NOMO-1 (cell line): ENCODE data around the gene AHCYL2.
"Not testable (repeated sequence)": the region's sequence is repeated elsewhere in the genome, so short reads cannot be mapped to it uniquely, and the experiment has no call there.

ENCODE experiments used
- DNase-seq, 2 experiments: peaks; one replicate each; lab custom pipeline; 2025; ENCODE audit not compliant: unreplicated experiment in 2 of 2; lab: John Stamatoyannopoulos, UW

AHCYL2 gene

DNA sequence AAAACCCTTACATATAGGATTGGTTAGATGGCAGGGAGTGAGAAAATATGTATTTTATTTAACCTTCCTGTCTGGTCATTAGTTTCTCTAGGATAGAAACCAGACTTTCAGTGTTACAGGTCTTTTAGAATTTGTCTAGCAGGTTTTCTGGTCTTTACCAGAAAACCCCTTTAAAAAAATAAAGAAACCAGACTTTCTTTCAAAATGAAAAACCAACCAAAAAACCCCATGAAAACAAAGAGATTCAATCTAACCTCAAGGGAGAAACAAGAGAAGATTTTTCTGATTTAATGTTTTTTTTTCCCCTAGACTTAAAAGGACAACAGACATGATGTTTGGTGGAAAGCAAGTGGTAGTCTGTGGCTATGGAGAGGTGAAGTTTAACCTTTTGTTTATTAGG is 180.7 kb downstream of the AHCYL2 start:
- DNase-seq = no peak

DNA sequence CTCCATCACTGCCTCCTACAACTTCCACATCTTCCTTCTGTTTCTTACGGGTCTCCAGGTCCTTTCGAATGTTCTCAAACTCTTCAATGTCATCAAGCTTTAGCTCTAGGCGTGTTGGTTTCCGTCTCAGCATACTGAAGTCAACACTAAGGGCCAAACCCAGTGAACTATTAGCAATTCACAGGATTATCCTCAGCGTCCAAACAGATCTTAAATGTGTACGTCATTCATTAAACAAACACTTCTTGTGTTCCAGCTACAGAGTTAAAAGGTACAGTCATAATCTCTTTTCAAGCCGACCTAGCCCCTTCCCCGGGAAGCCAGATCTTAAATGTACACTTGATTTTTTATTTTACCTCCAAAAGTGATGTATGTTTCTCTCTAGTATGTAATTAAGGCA is 185.4 kb downstream of the AHCYL2 start:
- not testable (repeated sequence) for DNase-seq

DNA sequence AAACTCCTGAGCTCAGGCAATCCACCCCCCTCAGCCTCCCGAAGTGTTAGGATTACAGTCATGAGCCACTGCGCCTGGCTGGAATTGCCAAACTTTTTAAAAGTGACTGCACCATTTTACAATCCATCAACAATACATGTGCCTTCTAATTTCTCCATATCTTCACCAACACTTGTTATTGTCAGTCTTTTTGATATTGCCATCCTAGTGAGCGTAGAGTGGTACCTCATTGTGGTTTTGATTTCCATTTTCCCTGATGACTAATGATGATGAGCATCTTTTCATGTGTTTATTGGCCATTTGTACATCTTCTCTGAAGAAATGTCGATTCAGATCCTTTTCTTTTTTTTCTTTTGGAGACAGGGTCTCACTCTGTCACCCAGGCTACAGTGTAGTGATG is 187.7 kb downstream of the AHCYL2 start:
- no peak for DNase-seq

DNA sequence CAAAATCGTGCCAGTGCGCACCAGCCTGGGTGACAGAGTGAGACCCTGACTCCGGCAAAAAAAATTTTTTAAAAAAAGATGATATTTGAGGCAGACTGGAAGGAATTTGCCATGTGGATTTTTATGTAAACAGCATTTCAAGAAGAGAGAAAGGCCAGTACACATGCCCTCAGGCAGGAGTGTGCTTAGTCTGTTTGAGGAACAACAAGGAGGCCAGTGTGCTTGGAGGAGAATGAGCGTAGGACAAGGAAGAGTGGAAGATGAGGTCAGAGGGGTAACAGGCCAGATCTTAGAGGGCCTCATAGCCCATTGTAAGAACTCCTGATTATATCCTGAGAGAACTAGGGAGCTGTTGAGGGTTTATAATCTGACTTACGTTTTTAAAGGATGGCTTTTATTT is 192.2 kb downstream of the AHCYL2 start:
- no peak for DNase-seq

DNA sequence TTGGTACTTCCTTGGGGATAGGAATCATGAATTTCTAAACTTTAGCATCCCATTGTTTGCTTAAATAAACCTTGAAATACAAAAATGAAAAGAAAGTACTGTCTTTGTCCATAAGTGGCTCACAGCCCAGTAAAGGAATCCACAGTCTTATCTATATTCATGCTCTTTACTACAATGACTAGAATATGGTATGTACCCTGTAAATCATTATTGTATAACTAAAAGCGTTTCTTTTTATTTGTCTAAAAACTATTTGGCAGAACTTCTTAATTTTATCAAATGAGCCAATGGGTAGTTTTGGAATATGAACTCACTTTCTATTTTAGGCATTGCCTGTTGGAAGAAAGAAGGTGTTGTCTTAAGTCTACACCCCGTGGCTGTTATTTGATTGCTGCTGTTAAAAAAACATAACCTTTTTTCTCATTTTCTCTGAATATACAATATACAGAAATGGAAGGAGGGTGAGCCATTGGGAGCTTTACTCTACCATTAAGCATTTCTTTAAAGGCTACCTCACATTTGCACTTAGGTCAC is 197.0 kb downstream of the AHCYL2 start:
- no peak for DNase-seq

DNA sequence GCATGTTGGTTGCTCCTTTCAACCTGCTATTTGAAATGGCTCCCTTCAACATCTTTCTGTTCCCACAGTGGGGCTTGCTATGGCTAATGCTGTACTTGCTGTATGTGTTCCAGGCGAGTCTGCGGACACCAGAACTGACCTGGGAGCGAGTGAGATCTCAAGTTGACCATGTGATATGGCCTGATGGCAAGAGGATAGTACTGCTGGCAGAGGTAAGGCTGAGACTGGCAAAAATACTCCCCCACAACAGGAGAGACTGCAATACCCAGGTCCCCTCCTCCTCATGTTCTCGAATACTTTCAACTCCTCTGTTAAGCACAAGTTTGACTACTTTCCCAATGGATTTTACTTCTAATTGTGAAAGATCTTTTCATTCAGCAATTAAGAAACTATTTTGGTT is 197.9 kb downstream of the AHCYL2 start:
- no peak for DNase-seq

DNA sequence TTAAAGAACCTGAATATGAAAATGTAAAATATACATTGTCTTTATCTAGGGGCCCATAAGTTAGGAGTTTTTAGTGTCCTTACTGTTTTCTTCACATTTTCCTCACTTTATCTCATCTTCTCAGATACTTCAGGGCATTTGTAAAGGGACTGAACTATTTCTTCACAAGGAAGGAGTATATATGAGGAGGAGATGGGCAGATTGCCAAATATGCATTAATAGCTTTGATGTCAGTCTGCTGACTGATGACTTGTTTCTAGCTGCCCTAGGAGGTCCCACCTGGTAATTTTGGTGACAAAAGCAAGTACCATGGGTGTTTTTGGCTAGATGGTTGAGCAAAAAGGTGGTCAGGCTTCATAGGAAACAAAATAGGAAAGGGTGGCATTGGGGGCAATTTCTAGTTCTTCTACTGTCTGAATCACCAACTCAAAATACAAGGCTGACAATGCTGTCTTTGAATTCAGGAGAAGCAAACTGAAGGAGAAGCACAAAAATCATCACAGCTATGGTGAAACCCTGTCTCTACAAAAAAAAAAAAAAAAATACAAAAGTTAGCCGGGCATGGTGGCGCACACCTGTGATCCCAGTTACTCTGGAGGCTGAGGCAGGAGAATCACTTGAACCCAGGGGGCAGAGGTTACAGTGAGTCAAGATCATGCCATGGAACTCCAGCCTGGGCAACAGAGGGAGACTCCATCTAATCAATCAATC is 199.0 kb downstream of the AHCYL2 start:
- DNase-seq = no peak

DNA sequence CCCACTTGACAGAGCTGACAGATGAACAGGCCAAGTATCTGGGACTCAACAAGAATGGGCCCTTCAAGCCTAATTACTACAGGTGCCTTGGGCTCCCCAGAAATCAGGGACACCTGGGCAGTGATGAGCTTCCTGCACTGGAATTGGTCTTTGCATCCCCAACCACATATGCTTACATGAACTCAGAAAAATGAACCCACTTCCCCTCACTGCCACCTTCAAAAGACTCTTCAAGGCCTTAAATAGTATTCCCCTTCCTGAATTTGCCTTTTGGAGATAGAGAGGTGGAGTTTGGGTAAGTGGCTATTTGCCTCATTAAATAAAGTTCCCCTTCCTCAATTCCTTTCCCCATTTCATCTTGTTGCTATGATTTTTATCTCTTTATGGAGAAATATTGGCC is 201.7 kb downstream of the AHCYL2 start:
- DNase-seq = no peak

DNA sequence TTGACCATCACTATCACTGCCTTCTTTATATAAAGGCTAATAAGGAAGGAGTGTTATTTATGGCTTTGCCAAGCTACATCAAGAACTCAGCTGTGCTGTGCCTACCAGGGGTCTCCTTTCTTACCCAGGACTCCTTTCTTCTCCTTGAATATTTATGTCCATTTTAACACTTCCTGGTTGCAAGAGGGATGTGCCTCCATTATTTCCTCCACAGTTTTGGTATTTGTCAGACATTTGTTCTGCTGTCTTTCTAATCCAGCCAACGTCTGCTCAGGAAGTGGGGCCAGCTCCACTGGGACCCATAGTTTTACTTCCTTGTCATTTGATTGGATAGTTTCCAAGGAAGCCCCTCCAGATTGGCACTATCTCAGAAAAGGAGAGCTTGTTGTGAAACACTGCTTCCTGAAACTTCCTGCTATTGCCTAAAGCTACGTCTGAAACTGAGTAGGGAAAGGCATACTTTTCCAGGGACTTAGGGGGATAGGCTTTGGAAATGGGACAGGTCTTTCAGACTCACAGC is 202.8 kb downstream of the AHCYL2 start:
- no peak for DNase-seq

DNA sequence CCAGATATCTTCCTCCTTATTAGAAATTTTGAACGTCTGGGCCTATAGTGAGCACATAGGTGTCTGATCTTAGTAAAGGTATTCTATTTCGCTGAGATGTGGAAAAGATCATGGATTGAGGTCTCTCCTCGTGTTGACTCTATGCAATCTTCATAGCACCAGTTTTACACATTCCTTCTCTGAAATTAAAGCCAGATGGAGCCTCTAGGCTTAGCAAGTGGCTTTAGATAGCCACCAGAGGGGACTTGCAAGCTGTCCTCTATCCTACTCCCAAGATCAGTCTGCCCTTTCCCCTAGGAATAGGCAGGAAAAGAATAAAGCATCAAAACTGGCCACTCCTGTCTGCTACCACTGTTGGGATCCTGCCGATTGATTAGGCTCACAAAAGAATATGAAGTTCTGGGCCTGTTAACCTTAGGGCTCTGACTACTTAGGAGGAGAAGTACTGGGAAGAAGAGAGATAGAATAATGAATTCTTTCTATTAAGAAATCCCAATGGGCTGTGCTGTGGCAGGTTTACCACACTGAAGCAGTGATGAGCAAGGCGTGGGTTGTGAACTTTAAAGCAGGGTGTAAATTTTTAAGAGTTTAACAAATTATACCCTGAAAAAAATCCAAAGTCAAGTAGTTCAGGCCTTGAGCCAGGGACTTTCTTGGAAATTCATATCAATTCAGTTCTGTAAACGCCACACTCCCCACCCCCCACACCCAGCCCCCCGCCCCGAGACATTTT is 207.2 kb downstream of the AHCYL2 start:
- DNase-seq = no peak

DNA sequence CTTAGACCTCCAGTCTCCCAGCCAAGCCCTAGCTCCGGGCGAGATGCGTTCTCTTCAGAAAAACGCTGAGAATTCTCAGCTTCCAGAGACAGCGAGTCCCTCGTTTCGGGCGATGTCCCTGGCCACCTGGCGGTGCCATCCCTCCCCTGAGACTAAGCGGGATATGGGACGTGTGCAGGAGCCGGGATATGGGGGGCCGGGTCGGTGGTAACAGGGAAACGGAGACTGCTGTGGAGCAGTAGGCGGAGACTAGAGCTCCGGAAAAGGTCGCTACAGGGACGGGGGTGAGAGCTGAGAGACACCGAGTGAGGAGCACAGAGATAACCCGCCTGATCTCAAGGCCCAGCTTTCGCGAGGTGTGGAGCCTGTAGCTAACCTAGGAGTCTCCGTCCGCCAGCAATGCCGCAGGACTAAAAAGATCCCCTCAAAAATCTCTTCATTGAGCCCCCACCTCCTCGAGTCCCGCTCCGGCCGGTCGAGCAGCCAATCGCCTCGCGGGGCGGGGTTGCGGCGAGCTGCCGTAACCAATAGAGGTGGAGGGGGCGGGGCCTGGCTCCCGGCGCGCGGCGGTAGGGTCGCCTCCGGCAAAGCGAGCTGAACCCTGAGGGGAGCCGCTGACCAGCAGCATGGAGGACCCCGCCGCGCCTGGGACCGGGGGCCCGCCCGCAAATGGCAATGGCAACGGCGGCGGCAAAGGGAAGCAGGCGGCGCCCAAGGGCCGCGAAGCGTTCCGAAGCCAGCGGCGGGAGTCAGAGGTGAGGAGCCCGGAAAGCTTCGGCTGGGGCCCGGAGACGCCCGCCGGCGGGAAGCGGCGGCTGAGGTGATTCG is 209.2 kb downstream of the AHCYL2 start, which contains the start of gene STRIP2:
STRIP2 (plus strand) TSS at position 586 of the 828 bp plus-strand sequence; CDS start at position 627, 41 bp downstream.
- peak; percentile 56 to 65 for DNase-seq

DNA sequence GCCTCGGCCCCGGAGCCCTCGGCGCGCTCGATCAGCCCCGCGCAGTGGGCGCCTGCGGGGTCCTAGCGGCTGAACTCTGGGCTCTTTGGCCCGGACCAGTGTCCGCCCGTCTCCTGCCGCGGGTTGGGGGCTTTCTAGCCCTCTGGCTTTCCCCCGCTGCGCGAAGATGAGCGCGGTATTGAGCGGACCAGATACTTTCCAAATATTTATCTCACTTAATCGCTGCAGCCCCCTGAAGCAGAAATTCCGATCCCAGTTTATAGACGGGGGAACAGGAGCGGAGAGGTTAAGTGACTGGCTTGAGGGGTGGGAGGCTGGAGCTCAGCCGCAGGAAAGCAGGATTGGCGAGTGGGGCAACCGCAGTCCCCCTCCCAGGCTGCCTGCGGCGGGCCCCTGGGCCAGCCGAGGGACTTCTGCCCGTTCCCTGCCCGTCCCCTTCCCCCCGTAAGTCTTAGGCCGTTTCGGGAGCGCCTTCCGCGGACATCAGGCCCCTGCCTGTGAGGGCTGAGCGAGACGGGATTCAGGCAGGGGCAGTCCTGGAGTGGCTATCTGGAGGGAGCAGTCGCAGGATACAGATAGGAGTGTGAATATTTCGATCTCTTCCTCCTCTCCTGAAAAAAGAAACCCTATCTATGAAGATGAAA is 210.0 kb downstream of the AHCYL2 start:
- DNase-seq = no peak

DNA sequence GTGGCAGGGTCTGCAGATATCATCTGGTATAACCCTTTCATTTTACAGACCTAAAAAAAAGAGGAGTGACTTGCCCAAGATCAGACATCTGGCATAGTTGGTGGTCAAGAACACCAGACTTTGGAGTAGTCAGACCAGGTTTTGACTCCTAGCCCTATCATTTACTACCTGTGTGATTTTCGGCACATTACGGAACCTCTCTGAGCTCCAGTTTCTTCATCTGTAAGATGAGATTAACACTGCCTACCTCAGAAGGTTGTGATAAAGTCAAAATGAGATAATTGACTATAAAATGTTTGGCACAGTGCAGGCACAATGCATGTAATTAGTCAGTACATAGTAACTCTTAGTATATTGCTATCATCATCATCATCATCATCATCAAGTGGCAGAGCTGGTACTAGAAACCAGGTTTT is 210.6 kb downstream of the AHCYL2 start:
- no peak for DNase-seq

DNA sequence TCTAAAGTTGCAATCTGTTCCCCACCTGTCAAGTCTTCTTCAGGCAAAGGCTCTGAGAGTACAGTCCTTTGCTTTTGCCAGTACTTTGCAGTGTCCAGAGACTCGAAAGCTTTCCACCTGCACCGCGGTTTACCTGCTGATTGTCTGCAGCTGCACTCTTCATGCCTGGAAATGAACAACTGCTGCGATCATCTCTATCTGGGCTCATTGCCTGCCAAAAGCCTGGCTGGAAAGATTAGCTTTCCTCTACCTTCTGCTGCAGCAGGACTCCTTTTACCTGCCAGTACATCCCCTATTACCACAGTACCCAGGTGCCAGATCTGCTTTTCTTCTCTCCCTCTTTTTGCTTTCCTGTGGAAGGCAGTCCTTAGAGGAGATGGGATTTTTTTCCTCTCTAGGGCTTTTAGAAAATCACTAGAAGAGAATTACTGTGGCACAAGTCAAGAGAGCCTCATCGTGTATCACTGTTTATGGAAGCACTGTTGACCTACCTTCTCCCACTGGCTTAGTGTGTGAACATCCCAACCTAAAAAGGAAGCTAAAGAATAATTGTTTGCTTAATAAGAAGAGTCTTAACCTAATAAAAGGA is 211.6 kb downstream of the AHCYL2 start:
- no peak for DNase-seq

DNA sequence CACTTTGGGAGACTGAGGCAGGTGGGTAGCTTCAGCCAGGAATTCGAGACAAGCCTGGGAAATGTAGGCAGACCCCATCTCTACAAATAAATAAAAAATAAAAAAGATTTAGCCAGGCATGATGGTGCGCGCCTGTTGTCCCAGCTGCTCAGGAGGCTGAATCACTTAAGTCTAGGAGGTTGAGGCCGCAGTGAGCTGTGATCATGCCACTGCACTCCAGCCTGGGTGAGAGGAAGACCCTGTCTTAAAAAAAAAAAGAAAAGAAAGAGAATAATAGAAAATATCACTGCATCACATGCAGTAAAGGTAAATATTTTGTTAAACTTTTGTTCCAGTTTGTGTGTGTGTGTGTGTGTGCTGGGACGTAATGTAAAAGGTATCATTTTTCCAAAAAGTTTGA is 212.4 kb downstream of the AHCYL2 start:
- DNase-seq = no peak

DNA sequence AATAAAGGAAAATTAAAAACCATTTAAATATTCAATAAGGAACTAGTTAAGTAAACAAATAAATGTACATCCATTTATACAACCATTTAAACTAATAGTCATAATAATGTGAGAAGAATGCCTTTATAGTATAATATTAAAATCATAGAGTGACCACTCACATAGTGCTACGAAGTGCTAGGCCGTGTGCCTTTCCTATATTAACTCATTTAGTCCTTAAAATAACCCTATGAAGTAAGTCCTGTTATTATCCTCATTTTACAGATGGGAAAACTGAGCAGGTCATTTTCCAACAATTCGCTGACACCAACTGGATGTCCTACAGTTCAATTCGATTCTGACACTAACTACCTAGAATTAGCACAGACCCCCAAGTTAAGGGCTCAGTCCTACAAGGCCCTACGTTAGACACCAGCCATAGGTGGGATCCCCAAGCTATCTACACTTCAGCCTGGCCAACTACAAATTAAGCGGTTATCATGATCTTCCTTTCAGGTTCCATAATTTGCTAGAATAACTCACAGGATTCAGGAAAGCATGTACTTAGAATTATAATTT is 213.5 kb downstream of the AHCYL2 start:
- no peak for DNase-seq

DNA sequence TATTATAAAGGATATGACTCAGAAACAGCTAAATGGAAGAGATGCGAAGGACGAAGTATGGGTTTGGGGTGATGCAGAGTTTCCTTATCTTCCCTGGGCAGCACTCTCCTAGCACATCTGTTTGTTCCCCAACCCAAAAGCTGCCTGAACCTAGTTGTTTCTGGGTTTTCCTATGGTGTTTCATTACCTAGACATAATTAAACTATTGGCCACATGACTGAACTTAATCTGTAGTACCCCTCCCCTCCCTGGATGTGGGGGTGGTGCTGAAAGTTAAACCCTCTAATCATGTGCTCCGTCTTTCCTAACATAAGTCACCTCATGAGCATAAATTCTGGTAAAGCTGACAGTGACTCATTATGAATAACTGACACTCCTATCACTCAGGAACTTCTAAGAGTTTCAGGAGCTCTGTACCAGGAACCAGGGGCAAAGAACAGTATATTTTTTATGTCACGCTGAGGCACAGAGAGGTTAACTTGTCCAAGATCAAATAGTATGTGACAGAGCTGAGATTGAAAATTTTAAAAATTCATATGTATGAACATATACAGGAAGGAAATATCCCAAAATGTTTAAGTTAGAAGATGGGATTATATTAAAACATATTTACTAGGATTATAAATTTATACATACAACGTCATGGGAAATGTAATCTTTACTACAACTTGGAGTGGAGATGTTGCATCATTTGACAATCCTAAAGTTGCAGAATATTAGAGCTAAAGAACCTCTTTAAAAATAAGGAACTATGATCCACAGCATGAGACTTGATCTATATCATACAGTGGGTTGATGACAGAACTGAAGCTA is 214.2 kb downstream of the AHCYL2 start:
- DNase-seq = peak in 1 of 2 experiments; percentile 24

DNA sequence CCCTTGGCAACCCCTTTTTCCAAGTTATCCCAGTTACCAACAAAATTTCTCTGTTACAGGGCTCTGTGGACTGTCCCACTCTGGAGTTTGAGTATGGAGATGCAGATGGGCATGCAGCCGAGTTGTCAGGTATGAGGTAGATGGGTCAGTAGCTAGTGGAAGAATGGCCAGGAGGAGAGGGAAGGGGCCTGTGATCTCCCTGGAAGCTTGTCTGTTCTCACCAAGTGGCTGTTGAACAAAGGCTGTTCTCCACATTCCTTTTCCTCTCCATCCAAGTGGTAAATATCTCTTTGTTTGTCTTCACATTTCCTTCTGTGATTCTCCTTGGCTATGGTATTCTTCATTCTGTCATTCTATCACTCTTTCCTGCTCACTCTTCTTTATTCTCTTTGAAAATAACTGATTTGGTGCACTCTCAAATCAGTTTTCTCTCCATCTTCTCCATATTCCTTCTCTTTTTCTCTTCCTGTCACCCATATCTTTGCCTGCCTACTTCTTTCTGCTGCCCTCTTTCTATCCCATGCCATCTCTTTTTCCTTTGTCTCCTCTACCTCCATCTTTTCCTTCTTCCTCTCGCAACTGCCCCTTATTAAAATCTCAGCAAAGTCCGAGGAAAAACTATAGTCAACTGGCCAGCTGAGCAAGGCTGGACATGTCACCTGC is 215.3 kb downstream of the AHCYL2 start:
- DNase-seq = no peak
